Activated CD8-positive, alpha-beta T cell treated with anti-CD3 and anti-CD28 coated beads for 36 hours (primary cell): ENCODE measurements around the gene RALGAPA1. TPM values are rescaled to one million over a fixed set of nuclear protein-coding genes. Genes with fewer than 3 reads are reported as not detected.
A peak's percentile ranks its signal among the peaks of the same experiment; 100 is the strongest.

ENCODE experiments used
- ATAC-seq: fragments of 200-7000 bp; cut with Tn5 transposase; one replicate; pipeline ENCODE4 v1.10.0; 2021; ENCODE audit warnings: mild to moderate bottlenecking, moderate library complexity
- CTCF ChIA-PET: fragments of 350-600 bp; sonication (Branson Sonifier 250); formaldehyde crosslinking; loops from one replicate; lab custom pipeline; 2021; ENCODE audit warnings: antibody characterized with exemption; lab: Charles Lee
- POLR2A ChIA-PET: fragments of 350-600 bp; sonication (Branson Sonifier 250); formaldehyde crosslinking; loops from one replicate; lab custom pipeline; 2021; ENCODE audit warnings: antibody characterized with exemption; lab: Charles Lee
- DNase-seq: peaks from one replicate; pipeline ENCODE4 v3.0.0-alpha.2; 2020
- H3K27ac Mint-ChIP-seq: one replicate; pipeline ENCODE4 v1.8.0; 2021; ENCODE audit warnings: mild to moderate bottlenecking, mixed read lengths
- H3K27me3 Mint-ChIP-seq: one replicate; pipeline ENCODE4 v1.8.0; 2021; ENCODE audit warnings: mixed read lengths
- H3K36me3 Mint-ChIP-seq: one replicate; pipeline ENCODE4 v1.8.0; 2021; ENCODE audit warnings: low read depth, mixed read lengths
- H3K4me1 Mint-ChIP-seq: one replicate; pipeline ENCODE4 v1.8.0; 2021; ENCODE audit warnings: low read depth, mixed read lengths
- H3K4me3 Mint-ChIP-seq: one replicate; pipeline ENCODE4 v1.8.0; 2021; ENCODE audit warnings: mild to moderate bottlenecking, moderate library complexity, mixed read lengths
- H3K9me3 Mint-ChIP-seq: one replicate; pipeline ENCODE4 v1.8.0; 2021; ENCODE audit warnings: mixed read lengths
- CTCF ChIP-seq: fragments of 200-600 bp; IDR thresholded peaks from one replicate; pipeline ENCODE4 v1.8.0; 2022; ENCODE audit warnings: antibody characterized with exemption, mild to moderate bottlenecking
- intact Hi-C: fragments of 100-400 bp; cut with micrococcal nuclease; formaldehyde crosslinking; loops from one replicate; pipeline ENCODE4 v1.10.0; 2022
- total RNA-seq, 2 experiments: library from RNA; stranded (reverse); gene quantifications; one replicate each; pipeline ENCODE4 v1.2.3, GENCODE V29; 2021

RALGAPA1 gene
- total RNA-seq, 2 experiments from 2014 or later = 23.7 to 26.5 TPM

GRCh38 chr14:35747379-35747778 is 61.7 kb downstream of the RALGAPA1 start:
- no peaks in the 10 kb centered on the region for H3K27me3 Mint-ChIP-seq
- no peak overlapping the region for H3K27ac Mint-ChIP-seq
- ATAC-seq = no peak
- peaks cover 14% of the 10 kb centered on the region for H3K36me3 Mint-ChIP-seq
- TF ChIP-seq CTCF = no peak
- peaks cover 8% of the 10 kb centered on the region for H3K4me1 Mint-ChIP-seq
- intact Hi-C loops = loop anchor here (10.0 kb wide), 1 partner anchor 57 kb away; the partner anchor contains the start of gene RALGAPA1
- no peaks in the 10 kb centered on the region for H3K9me3 Mint-ChIP-seq
- DNase-seq = no peak
- ChIA-PET POLR2A (no interaction called here), CTCF (interaction anchor here (1.4 to 2.1 kb wide), 2 partner anchors 69 to 75 kb away, joined by 3 to 8 read pairs; no protein-coding TSS in a partner anchor)
- H3K4me3 Mint-ChIP-seq = no peak overlapping the region

GRCh38 chr14:35742442-35742841 is 66.7 kb downstream of the RALGAPA1 start:
- Mint-ChIP-seq H3K4me1 (peaks cover 16% of the 10 kb centered on the region), H3K4me3 (no peak overlapping the region), H3K9me3 (no peaks in the 10 kb centered on the region), H3K27ac (peak overlapping the region; percentile 69), H3K27me3 (no peaks in the 10 kb centered on the region), H3K36me3 (peaks cover 20% of the 10 kb centered on the region)
- ChIA-PET POLR2A (no interaction called here), CTCF (interaction anchor here (0.7 to 1.3 kb wide), 3 partner anchors 11 to 54 kb away, joined by 3 to 5 read pairs (median 5); no protein-coding TSS in a partner anchor)
- TF ChIP-seq CTCF = no peak
- ATAC-seq = peak; percentile 47
- intact Hi-C loops = loop anchor here (10.0 kb wide), 1 partner anchor 62 kb away; the partner anchor contains the start of gene RALGAPA1
- no peak for DNase-seq

GRCh38 chr14:35742032-35742371 is 67.1 kb downstream of the RALGAPA1 start:
- ATAC-seq = peak; percentile 69

GRCh38 chr14:35741345-35742031 is 67.6 kb downstream of the RALGAPA1 start:
- DNase-seq (no peak), ATAC-seq (peak; percentile 61)
- H3K27me3 Mint-ChIP-seq = no peaks in the 10 kb centered on the region
- intact Hi-C loops = loop anchor here (10.0 kb wide), 1 partner anchor 63 kb away; the partner anchor contains the start of gene RALGAPA1
- H3K9me3 Mint-ChIP-seq = no peaks in the 10 kb centered on the region
- H3K4me3 Mint-ChIP-seq = no peak overlapping the region
- H3K27ac Mint-ChIP-seq = peak overlapping the region; percentile 78
- ChIA-PET POLR2A (interaction anchor here (0.6 kb wide), 1 partner anchor 18 kb away, joined by 3 read pairs; no protein-coding TSS in a partner anchor), CTCF (no interaction called here)
- peaks cover 21% of the 10 kb centered on the region for H3K36me3 Mint-ChIP-seq
- no peak for TF ChIP-seq CTCF
- peaks cover 15% of the 10 kb centered on the region for H3K4me1 Mint-ChIP-seq

More at GRCh38 chr14:35742032-35742371, 67.1 kb downstream of the RALGAPA1 start:
- DNase-seq = no peak
- POLR2A ChIA-PET = interaction anchor here (0.6 kb wide), 1 partner anchor 18 kb away, joined by 3 read pairs; no protein-coding TSS in a partner anchor
- peak overlapping the region; percentile 78 for H3K27ac Mint-ChIP-seq
- H3K9me3 Mint-ChIP-seq = no peaks in the 10 kb centered on the region
- CTCF ChIA-PET = interaction anchor here (0.7 to 1.3 kb wide), 2 partner anchors 13 to 53 kb away, joined by 5 read pairs; no protein-coding TSS in a partner anchor
- TF ChIP-seq CTCF = no peak
- peaks cover 15% of the 10 kb centered on the region for H3K4me1 Mint-ChIP-seq
- no peaks in the 10 kb centered on the region for H3K27me3 Mint-ChIP-seq
- intact Hi-C loops = loop anchor here (10.0 kb wide), 1 partner anchor 63 kb away; the partner anchor contains the start of gene RALGAPA1
- peaks cover 20% of the 10 kb centered on the region for H3K36me3 Mint-ChIP-seq
- H3K4me3 Mint-ChIP-seq = no peak overlapping the region
